Activated CD8-positive, alpha-beta memory T cell treated with anti-CD3 and anti-CD28 coated beads, Interleukin-2, amount 10 ng/mL, durations not matched to agents 7 days and 5 days (primary cell): ENCODE data around the gene ZNF462. TPM values are rescaled to one million over a fixed set of nuclear protein-coding genes. Genes with fewer than 3 reads are reported as not detected.
A peak's percentile ranks its signal among the peaks of the same experiment; 100 is the strongest.

Experiments used
- ATAC-seq: fragments of 150-1000 bp; cut with Tn5 transposase; one replicate; pipeline ENCODE4 v1.10.0; 2021; ENCODE audit warnings: moderate library complexity
- CTCF ChIA-PET: fragments of 350-600 bp; sonication (Branson Sonifier 250); formaldehyde crosslinking; loops from one replicate; lab custom pipeline; 2021; ENCODE audit warnings: antibody characterized with exemption; lab: Charles Lee
- DNase-seq: peaks from one replicate; pipeline ENCODE4 v3.0.0-alpha.2; 2020
- H3K27ac Mint-ChIP-seq: one replicate; pipeline ENCODE4 v1.8.0; 2021; ENCODE audit warnings: mild to moderate bottlenecking, mixed read lengths
- H3K27me3 Mint-ChIP-seq: one replicate; pipeline ENCODE4 v1.8.0; 2021; ENCODE audit warnings: mixed read lengths
- H3K36me3 Mint-ChIP-seq: one replicate; pipeline ENCODE4 v1.8.0; 2021; ENCODE audit warnings: mild to moderate bottlenecking, mixed read lengths
- H3K4me1 Mint-ChIP-seq: one replicate; pipeline ENCODE4 v1.8.0; 2021; ENCODE audit warnings: mixed read lengths
- H3K4me3 Mint-ChIP-seq: one replicate; pipeline ENCODE4 v1.8.0; 2021; ENCODE audit warnings: mild to moderate bottlenecking, moderate library complexity, mixed read lengths
- H3K9me3 Mint-ChIP-seq: one replicate; pipeline ENCODE4 v1.8.0; 2022; ENCODE audit warnings: low read depth, mixed read lengths
- total RNA-seq, 2 experiments: library from RNA; stranded (reverse); gene quantifications; one replicate each; pipeline ENCODE4 v1.2.3, GENCODE V29; 2021

ZNF462 gene, protein sequence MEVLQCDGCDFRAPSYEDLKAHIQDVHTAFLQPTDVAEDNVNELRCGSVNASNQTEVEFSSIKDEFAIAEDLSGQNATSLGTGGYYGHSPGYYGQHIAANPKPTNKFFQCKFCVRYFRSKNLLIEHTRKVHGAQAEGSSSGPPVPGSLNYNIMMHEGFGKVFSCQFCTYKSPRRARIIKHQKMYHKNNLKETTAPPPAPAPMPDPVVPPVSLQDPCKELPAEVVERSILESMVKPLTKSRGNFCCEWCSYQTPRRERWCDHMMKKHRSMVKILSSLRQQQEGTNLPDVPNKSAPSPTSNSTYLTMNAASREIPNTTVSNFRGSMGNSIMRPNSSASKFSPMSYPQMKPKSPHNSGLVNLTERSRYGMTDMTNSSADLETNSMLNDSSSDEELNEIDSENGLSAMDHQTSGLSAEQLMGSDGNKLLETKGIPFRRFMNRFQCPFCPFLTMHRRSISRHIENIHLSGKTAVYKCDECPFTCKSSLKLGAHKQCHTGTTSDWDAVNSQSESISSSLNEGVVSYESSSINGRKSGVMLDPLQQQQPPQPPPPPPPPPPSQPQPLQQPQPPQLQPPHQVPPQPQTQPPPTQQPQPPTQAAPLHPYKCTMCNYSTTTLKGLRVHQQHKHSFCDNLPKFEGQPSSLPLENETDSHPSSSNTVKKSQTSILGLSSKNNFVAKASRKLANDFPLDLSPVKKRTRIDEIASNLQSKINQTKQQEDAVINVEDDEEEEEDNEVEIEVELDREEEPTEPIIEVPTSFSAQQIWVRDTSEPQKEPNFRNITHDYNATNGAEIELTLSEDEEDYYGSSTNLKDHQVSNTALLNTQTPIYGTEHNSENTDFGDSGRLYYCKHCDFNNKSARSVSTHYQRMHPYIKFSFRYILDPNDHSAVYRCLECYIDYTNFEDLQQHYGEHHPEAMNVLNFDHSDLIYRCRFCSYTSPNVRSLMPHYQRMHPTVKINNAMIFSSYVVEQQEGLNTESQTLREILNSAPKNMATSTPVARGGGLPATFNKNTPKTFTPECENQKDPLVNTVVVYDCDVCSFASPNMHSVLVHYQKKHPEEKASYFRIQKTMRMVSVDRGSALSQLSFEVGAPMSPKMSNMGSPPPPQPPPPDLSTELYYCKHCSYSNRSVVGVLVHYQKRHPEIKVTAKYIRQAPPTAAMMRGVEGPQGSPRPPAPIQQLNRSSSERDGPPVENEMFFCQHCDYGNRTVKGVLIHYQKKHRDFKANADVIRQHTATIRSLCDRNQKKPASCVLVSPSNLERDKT (N-terminal part only)
- total RNA-seq, result under 1 TPM; 0.18 to 0.26 TPM

- no peak for ATAC-seq
- no peaks in the 10 kb centered on the region for H3K9me3 Mint-ChIP-seq
- no peak for DNase-seq
Measured at GRCh38 chr9:106862821-106863720, at the start of gene ZNF462. Gene ZNF462 (plus strand): TSS chr9:106863166. CDS start chr9:106923384, 60,218 bp downstream.

DNA sequence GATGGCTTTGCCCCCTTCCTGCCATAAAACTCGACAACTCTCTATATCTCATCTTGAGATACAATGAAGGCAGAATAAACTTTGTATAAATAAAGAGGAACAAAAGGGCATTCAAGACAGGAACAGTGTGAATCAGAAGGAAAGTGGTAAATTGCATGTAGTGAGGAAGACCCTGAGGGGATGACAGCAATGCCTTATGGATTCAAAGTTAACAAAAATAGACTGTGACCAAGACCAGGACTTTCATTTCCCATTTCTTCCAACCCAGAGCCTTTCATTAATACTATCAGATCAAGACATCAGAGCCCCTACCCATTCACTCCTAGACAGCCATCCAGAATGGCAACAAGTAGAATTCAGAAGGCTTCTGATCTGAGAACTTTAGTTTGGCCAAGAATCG lies 46.4 kb upstream of the ZNF462 start:
- no peaks in the 10 kb centered on the region for H3K36me3 Mint-ChIP-seq
- H3K4me1 Mint-ChIP-seq, result no peaks in the 10 kb centered on the region
- H3K4me3 Mint-ChIP-seq, result no peak overlapping the region
- no peaks in the 10 kb centered on the region for H3K27me3 Mint-ChIP-seq
- ATAC-seq (no peak), DNase-seq (no peak)
- H3K9me3 Mint-ChIP-seq, result no peaks in the 10 kb centered on the region
- no peak overlapping the region for H3K27ac Mint-ChIP-seq
- CTCF ChIA-PET, result no interaction called here

More at GRCh38 chr9:106862821-106863720, at the start of gene ZNF462:
- H3K36me3 Mint-ChIP-seq, result peaks cover 3% of the 10 kb centered on the region
- no peak within 1 kb of the TSS for H3K27ac Mint-ChIP-seq
- H3K27me3 Mint-ChIP-seq, result peaks cover 69% of the 10 kb centered on the region
- CTCF ChIA-PET, result no interaction called here
- H3K4me1 Mint-ChIP-seq, result peaks cover 3% of the 10 kb centered on the region
- H3K4me3 Mint-ChIP-seq, result peak within 1 kb of the TSS; percentile 50

DNA sequence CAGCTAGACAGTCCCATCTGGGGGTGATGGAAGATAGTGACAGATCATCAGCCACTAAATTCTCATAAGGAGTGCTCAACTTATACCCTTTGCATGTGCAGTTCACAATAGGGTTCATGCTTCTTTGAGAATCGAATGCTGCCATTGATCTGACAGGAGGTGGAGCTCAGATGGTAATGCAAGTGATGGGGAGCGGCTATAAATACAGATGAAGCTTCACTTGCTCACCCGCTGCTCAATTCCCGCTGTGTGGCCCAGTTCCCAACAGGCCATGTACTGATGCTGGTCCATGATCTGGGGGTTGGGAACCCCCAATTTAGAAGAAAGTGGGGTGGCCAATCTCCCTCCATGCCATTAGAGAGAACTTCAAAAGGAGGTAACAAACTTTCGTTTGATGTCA lies 44.9 kb upstream of the ZNF462 start:
- Mint-ChIP-seq H3K36me3 (no peaks in the 10 kb centered on the region), H3K27ac (no peak overlapping the region), H3K27me3 (no peaks in the 10 kb centered on the region), H3K4me1 (no peaks in the 10 kb centered on the region), H3K9me3 (no peaks in the 10 kb centered on the region), H3K4me3 (no peak overlapping the region)
- no peak for ATAC-seq
- no peak for DNase-seq
- CTCF ChIA-PET, result no interaction called here

DNA sequence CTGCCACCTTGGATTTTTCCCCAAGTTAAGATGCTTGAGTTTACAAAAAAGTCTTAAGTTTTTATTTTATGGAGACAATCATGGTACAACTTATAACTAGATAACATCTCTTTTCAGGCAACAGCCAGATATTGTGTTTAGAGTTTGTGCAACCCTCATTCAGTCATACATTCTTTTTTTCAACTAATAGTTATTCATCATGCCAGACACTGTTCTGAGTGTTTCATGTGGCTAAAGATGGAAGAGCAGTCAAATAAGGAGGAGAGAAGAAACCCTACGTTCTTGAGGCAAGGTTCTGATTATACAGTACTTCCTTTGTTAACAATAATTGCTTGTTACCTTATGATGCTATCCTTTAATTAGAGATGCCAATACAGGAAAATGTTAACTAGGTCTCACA lies 42.1 kb upstream of the ZNF462 start:
- no peak for ATAC-seq
- DNase-seq, result no peak
- CTCF ChIA-PET, result no interaction called here
- Mint-ChIP-seq H3K4me1 (no peaks in the 10 kb centered on the region), H3K4me3 (no peak overlapping the region), H3K9me3 (no peaks in the 10 kb centered on the region), H3K27me3 (no peaks in the 10 kb centered on the region), H3K36me3 (no peaks in the 10 kb centered on the region), H3K27ac (no peak overlapping the region)

GRCh38 chr9:106828070-106828469 lies 34.9 kb upstream of the ZNF462 start:
- CTCF ChIA-PET, result no interaction called here

GRCh38 chr9:106828965-106829364 lies 34.0 kb upstream of the ZNF462 start:
- CTCF ChIA-PET, result no interaction called here
- no peaks in the 10 kb centered on the region for H3K27me3 Mint-ChIP-seq
- H3K4me1 Mint-ChIP-seq, result no peaks in the 10 kb centered on the region
- ATAC-seq (no peak), DNase-seq (no peak)
- H3K9me3 Mint-ChIP-seq, result peaks cover 5% of the 10 kb centered on the region
- H3K4me3 Mint-ChIP-seq, result no peak overlapping the region
- H3K36me3 Mint-ChIP-seq, result no peaks in the 10 kb centered on the region
- H3K27ac Mint-ChIP-seq, result no peak overlapping the region

More at GRCh38 chr9:106828070-106828469, 34.9 kb upstream of the ZNF462 start:
- H3K27me3 Mint-ChIP-seq, result no peaks in the 10 kb centered on the region
- H3K9me3 Mint-ChIP-seq, result peaks cover 4% of the 10 kb centered on the region
- no peak overlapping the region for H3K4me3 Mint-ChIP-seq
- ATAC-seq (no peak), DNase-seq (no peak)
- no peak overlapping the region for H3K27ac Mint-ChIP-seq
- no peaks in the 10 kb centered on the region for H3K36me3 Mint-ChIP-seq
- no peaks in the 10 kb centered on the region for H3K4me1 Mint-ChIP-seq

- no peak overlapping the region for H3K4me3 Mint-ChIP-seq
- H3K36me3 Mint-ChIP-seq, result no peaks in the 10 kb centered on the region
- CTCF ChIA-PET, result no interaction called here
- peaks cover 8% of the 10 kb centered on the region for H3K9me3 Mint-ChIP-seq
- no peaks in the 10 kb centered on the region for H3K27me3 Mint-ChIP-seq
- no peak for ATAC-seq
- DNase-seq, result no peak
- H3K4me1 Mint-ChIP-seq, result no peaks in the 10 kb centered on the region
- no peak overlapping the region for H3K27ac Mint-ChIP-seq
Measured at GRCh38 chr9:106829666-106830408, 33.1 kb upstream of the ZNF462 start.

GRCh38 chr9:106830527-106831150 lies 32.3 kb upstream of the ZNF462 start:
- no peak overlapping the region for H3K4me3 Mint-ChIP-seq
- H3K27me3 Mint-ChIP-seq, result no peaks in the 10 kb centered on the region
- ATAC-seq (no peak), DNase-seq (no peak)
- H3K36me3 Mint-ChIP-seq, result no peaks in the 10 kb centered on the region
- CTCF ChIA-PET, result no interaction called here
- no peaks in the 10 kb centered on the region for H3K4me1 Mint-ChIP-seq
- no peak overlapping the region for H3K27ac Mint-ChIP-seq
- H3K9me3 Mint-ChIP-seq, result peaks cover 11% of the 10 kb centered on the region

- DNase-seq (no peak), ATAC-seq (no peak)
- Mint-ChIP-seq H3K4me1 (no peaks in the 10 kb centered on the region), H3K27ac (no peak overlapping the region), H3K9me3 (peaks cover 7% of the 10 kb centered on the region), H3K4me3 (no peak overlapping the region), H3K36me3 (no peaks in the 10 kb centered on the region), H3K27me3 (no peaks in the 10 kb centered on the region)
- CTCF ChIA-PET, result no interaction called here
Measured at GRCh38 chr9:106834888-106835287, 28.1 kb upstream of the ZNF462 start.

GRCh38 chr9:106835840-106836239 lies 27.1 kb upstream of the ZNF462 start:
- CTCF ChIA-PET, result no interaction called here
- DNase-seq (no peak), ATAC-seq (no peak)
- H3K27me3 Mint-ChIP-seq, result no peaks in the 10 kb centered on the region
- peaks cover 7% of the 10 kb centered on the region for H3K9me3 Mint-ChIP-seq
- no peaks in the 10 kb centered on the region for H3K4me1 Mint-ChIP-seq
- H3K4me3 Mint-ChIP-seq, result no peak overlapping the region
- H3K36me3 Mint-ChIP-seq, result no peaks in the 10 kb centered on the region
- no peak overlapping the region for H3K27ac Mint-ChIP-seq

GRCh38 chr9:106843371-106843770 lies 19.6 kb upstream of the ZNF462 start:
- no peak for ATAC-seq

DNA sequence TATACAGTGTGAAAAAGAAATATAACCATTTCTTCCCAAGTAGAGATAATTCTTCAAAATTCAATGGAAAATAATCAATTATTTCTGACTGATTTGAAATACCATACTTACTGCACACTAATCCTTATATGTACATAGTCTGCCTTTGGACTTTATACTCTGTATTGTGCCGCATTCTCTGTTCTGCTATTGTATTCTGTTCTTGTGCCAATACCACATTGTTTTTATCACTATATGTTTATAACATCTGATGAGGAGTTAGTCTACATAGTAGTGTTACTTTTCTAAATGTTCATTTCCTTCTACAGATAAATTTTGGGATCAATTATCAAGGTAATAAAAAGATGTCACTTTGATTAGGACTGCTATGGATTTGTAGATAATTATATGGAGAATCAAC lies 16.7 kb upstream of the ZNF462 start:
- Mint-ChIP-seq H3K27ac (no peak overlapping the region), H3K36me3 (no peaks in the 10 kb centered on the region), H3K27me3 (no peaks in the 10 kb centered on the region), H3K9me3 (no peaks in the 10 kb centered on the region), H3K4me3 (no peak overlapping the region), H3K4me1 (no peaks in the 10 kb centered on the region)
- CTCF ChIA-PET, result no interaction called here
- ATAC-seq (no peak), DNase-seq (no peak)

More at GRCh38 chr9:106843371-106843770, 19.6 kb upstream of the ZNF462 start:
- Mint-ChIP-seq H3K9me3 (no peaks in the 10 kb centered on the region), H3K36me3 (no peaks in the 10 kb centered on the region), H3K27ac (no peak overlapping the region), H3K4me1 (no peaks in the 10 kb centered on the region), H3K27me3 (no peaks in the 10 kb centered on the region), H3K4me3 (no peak overlapping the region)
- CTCF ChIA-PET, result no interaction called here
- no peak for DNase-seq
